GM12878 (cell line): ENCODE data around the gene DYNC2LI1. TPM values are rescaled to one million over a fixed set of nuclear protein-coding genes. Genes with fewer than 3 reads are reported as not detected.

Experiments
- ATAC-seq: fragments of 200-7000 bp; cut with Tn5 transposase; 3 replicates; pipeline ENCODE4 v1.9.1; 2020; ENCODE audit warnings: mild to moderate bottlenecking, moderate library complexity
- BruUV-seq: library from RNA; stranded (reverse); fragments of 400-500 nt; replicated peaks from 2 replicates; lab custom pipeline; 2021; lab: Mats Ljungman, UMichigan
- CTCF ChIA-PET: fragments of 300-600 bp; sonication (Branson Sonifier 250); formaldehyde crosslinking; extraction: SDS; loops from one replicate; lab custom pipeline; 2021; ENCODE audit warnings: inconsistent platforms; lab: Yijun Ruan, JAX
- POLR2A ChIA-PET: fragments of 350-600 bp; formaldehyde crosslinking; extraction: SDS; loops from one replicate; lab custom pipeline; 2021; ENCODE audit warnings: inconsistent platforms; lab: Charles Lee
- RAD21 ChIA-PET: fragments of 300-600 bp; sonication (Branson Sonifier 250); formaldehyde crosslinking; loops from one replicate; lab custom pipeline; 2023; ENCODE audit warnings: antibody characterized with exemption; ENCODE audit not compliant: unreplicated experiment; lab: Charles Lee
- SMC1A ChIA-PET: fragments of 300-600 bp; sonication (Branson Sonifier 250); formaldehyde crosslinking; loops from one replicate; lab custom pipeline; 2023; ENCODE audit not compliant: unreplicated experiment, uncharacterized antibody; lab: Charles Lee
- DNase-seq: peaks from one replicate; pipeline ENCODE4 v3.0.0-alpha.2; 2011; ENCODE audit warnings: low read depth, low spot score
- FAIRE-seq: peaks from 3 replicates; lab custom pipeline; 2011; peaks lifted over from hg19 to GRCh38; lab: Jason Lieb, UNC
- H2AFZ ChIP-seq: 2 replicates; pipeline ENCODE4 v1.6.0; 2011; ENCODE audit warnings: low read depth, low read length, control low read depth; ENCODE audit not compliant: control insufficient read depth
- H3K27ac ChIP-seq: 2 replicates; pipeline ENCODE4 v1.5.1; 2011; ENCODE audit warnings: control low read depth; ENCODE audit not compliant: control insufficient read depth, insufficient read depth
- H3K27me3 ChIP-seq, 2 experiments: replicated peaks in 1 of 2; 2 replicates each; pipeline versions ENCODE4 v1.6.0 to v1.6.1; 2011; ENCODE audit warnings: low read length in 1 of 2; ENCODE audit not compliant: control insufficient read depth in 2 of 2, insufficient read depth in 2 of 2
- H3K36me3 ChIP-seq, 2 experiments: 2 replicates each; pipeline ENCODE4 v1.5.1; 2011; ENCODE audit warnings: low read length in 1 of 2; ENCODE audit not compliant: control insufficient read depth in 2 of 2, insufficient read depth in 2 of 2
- H3K4me1 ChIP-seq: 2 replicates; pipeline ENCODE4 v1.6.1; 2011; ENCODE audit warnings: mild to moderate bottlenecking, low read length, moderate library complexity, mixed read lengths; ENCODE audit not compliant: control insufficient read depth, insufficient read depth
- H3K4me2 ChIP-seq: 2 replicates; pipeline ENCODE4 v1.6.0; 2011; ENCODE audit warnings: control low read depth; ENCODE audit not compliant: control insufficient read depth, insufficient read depth
- H3K4me3 ChIP-seq: fragments of 200-600 bp; sonication (generic); 2 replicates; pipeline ENCODE4 v1.5.1; 2016
- H3K79me2 ChIP-seq: 2 replicates; pipeline ENCODE4 v1.6.0; 2011; ENCODE audit warnings: low read length; ENCODE audit not compliant: control insufficient read depth, insufficient read depth
- H3K9ac ChIP-seq: 2 replicates; pipeline ENCODE4 v1.8.0; 2011; ENCODE audit warnings: low read length, control low read depth, mixed read lengths; ENCODE audit not compliant: control insufficient read depth, insufficient read depth
- H3K9me3 ChIP-seq: replicated peaks from 3 replicates; pipeline ENCODE4 v1.5.1; 2011; ENCODE audit warnings: mild to moderate bottlenecking, low read length; ENCODE audit not compliant: control insufficient read depth, insufficient read depth
- H4K20me1 ChIP-seq: 2 replicates; pipeline ENCODE4 v1.6.0; 2011; ENCODE audit not compliant: control insufficient read depth, insufficient read depth
- ATF7 ChIP-seq: fragments of 450-650 bp; IDR thresholded peaks from 2 replicates; pipeline ENCODE4 v1.6.1; 2016; ENCODE audit warnings: low read depth, mild to moderate bottlenecking
- EP300 ChIP-seq, 2 experiments: fragments of 150-350 bp in 1 of 2; IDR thresholded peaks; 2 replicates each; pipeline ENCODE4 v1.6.1; 2011 to 2012; ENCODE audit warnings: low read depth in 2 of 2, low read length in 2 of 2, borderline replicate concordance in 1 of 2, improper control_type of control experiment in 1 of 2, inconsistent platforms in 1 of 2; ENCODE audit not compliant: control insufficient read depth in 1 of 2
- FOXK2 ChIP-seq: fragments of 450-650 bp; IDR thresholded peaks from 2 replicates; pipeline ENCODE4 v1.6.1; 2017; ENCODE audit warnings: mild to moderate bottlenecking, moderate library complexity
- SMAD1 ChIP-seq: fragments of 450-650 bp; IDR thresholded peaks from 2 replicates; pipeline ENCODE4 v1.6.1; 2018; ENCODE audit warnings: mild to moderate bottlenecking, low read depth; ENCODE audit not compliant: partially characterized antibody
- SREBF2 ChIP-seq: IDR thresholded peaks from 2 replicates; pipeline ENCODE4 v1.6.1; 2012; ENCODE audit warnings: mild to moderate bottlenecking, low read length
- WGBS: methylation state at CpG from one replicate; pipeline ENCODE4 v1.1.6; 2016; ENCODE audit warnings: low lambda C conversion rate; ENCODE audit not compliant: insufficient replicate concordance, insufficient coverage; ENCODE audit errors: missing lambda C conversion rate; 5-methylcytosine and 5-hydroxymethylcytosine counted together
- in situ Hi-C: fragments of 300-500 bp; cut with MboI; formaldehyde crosslinking; loops from 9 replicates; pipeline ENCODE4 v1.14.3; 2018; ENCODE audit warnings: mixed read lengths
- intact Hi-C: fragments of 100-400 bp; cut with micrococcal nuclease; formaldehyde crosslinking; loops from one replicate; pipeline ENCODE4 v1.14.2; 2022; ENCODE audit not compliant: unreplicated experiment
- polyA plus RNA-seq, 11 experiments: library from polyadenylated mRNA; depleted of rRNA in 4 of 11; unstranded in 6 of 11; stranded (reverse) in 5 of 11; fragments of >200 nt; fragmentation: Nextera tagmentation in 4 of 11; fragmentation: Illumina TruSeq in 1 of 11; extraction: Ambion mirVana in 4 of 11; extraction: Trizol in 1 of 11; gene quantifications; 1 replicate in 1 of 11; 2 replicates in 10 of 11; pipeline versions ENCODE4 v1.2.1 to v1.2.3, GENCODE V29; 2011 to 2016; ENCODE audit warnings: inconsistent platforms in 2 of 11, missing spikeins in 2 of 11, low read depth in 1 of 11
- small RNA-seq: library from RNA; depleted of rRNA; stranded (forward); fragments of <200 nt; gene quantifications from one replicate; pipeline ENCODE3, GENCODE V24; 2014
- total RNA-seq, 4 experiments: library from RNA; depleted of rRNA in 3 of 4; stranded (reverse); fragments of >200 nt in 3 of 4; fragmentation: Illumina TruSeq in 1 of 4; extraction: Trizol in 1 of 4; gene quantifications; 2 replicates each; pipeline versions ENCODE4 v1.2.1 to v1.2.3, GENCODE V29; 2013 to 2021
- TF ChIP-seq, protein P1 (sequence below): IDR thresholded peaks from 2 replicates; pipeline ENCODE4 v1.6.1; 2012; ENCODE audit warnings: low read depth, low read length, improper control_type of control experiment

Gene DYNC2LI1
- total and polyA plus RNA-seq, 10 of the 15 experiments (the other 5 are each of a cell fraction or from before 2014, with no cell fraction given), result 9.5 to 27.3 (median 19.3) TPM

DNA sequence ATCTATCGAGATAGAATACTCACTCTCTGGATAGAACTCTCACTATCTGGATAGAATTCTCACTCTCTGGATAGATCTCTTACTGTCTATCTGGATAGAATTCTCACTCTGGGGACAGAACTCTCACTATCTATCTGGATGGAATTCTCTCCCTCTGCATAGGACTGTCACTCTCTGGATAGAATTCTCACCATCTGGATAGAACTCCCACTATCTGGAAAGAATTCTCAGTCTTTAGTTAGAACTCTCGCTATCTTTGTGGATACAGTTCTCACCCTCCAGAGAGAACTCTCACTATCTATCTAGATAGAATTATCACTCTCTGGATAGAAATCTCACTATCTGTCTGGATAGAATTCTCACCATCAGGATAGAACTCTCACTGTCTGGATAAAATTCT, 81.5 kb downstream of the DYNC2LI1 start:
- no peak overlapping the region for H3K4me2 ChIP-seq
- no peak overlapping the region for H3K9ac ChIP-seq
- H3K79me2 ChIP-seq, result no peaks in the 10 kb centered on the region
- ChIA-PET CTCF (no interaction called here), POLR2A (no interaction called here), RAD21 (no interaction called here), SMC1A (no interaction called here)
- H3K36me3 ChIP-seq, result no peaks in the 10 kb centered on the region
- ATAC-seq (no peak), DNase-seq (no peak), FAIRE-seq (no peak)
- no TSS peak for BruUV-seq
- H3K9me3 ChIP-seq, result no peaks in the 10 kb centered on the region
- no peaks in the 10 kb centered on the region for H4K20me1 ChIP-seq
- H2AFZ ChIP-seq, result no peak overlapping the region
- H3K27me3 ChIP-seq, result no peaks in the 10 kb centered on the region
- in situ Hi-C loops (no loop called here), intact Hi-C loops (no loop called here)
- no peaks in the 10 kb centered on the region for H3K4me1 ChIP-seq
- 24% methylated on average over 2 of the region's 2 CpGs for WGBS
- H3K27ac ChIP-seq, result no peak overlapping the region
- no peak overlapping the region for H3K4me3 ChIP-seq
- no peak for TF ChIP-seq EP300 (IDR thresholded peaks at IDR 0.05; ENCODE audit: borderline replicate concordance in 1 of 2, control insufficient read depth in 1 of 2, low read depth in 2 of 2, low read length in 2 of 2)
- no peak for TF ChIP-seq ATF7
- no peak for TF ChIP-seq SREBF2
- TF ChIP-seq, protein P1, sequence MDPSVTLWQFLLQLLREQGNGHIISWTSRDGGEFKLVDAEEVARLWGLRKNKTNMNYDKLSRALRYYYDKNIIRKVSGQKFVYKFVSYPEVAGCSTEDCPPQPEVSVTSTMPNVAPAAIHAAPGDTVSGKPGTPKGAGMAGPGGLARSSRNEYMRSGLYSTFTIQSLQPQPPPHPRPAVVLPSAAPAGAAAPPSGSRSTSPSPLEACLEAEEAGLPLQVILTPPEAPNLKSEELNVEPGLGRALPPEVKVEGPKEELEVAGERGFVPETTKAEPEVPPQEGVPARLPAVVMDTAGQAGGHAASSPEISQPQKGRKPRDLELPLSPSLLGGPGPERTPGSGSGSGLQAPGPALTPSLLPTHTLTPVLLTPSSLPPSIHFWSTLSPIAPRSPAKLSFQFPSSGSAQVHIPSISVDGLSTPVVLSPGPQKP, result no peak
- TF ChIP-seq SMAD1, result no peak
- no peak for TF ChIP-seq FOXK2

Small RNA genes within 50 kb of the gene (small RNA-seq; reads per million reads assigned to genes)
- not detected for gene RN7SKP66

Other genes starting within 250 kb of the DYNC2LI1 start
- gene THADA, start 178.0 kb upstream of the DYNC2LI1 start, total RNA-seq (2014; rRNA removed), result 24.5 and 28.4 TPM in 2 replicates
- gene THADA, start 178.0 kb upstream of the DYNC2LI1 start, total RNA-seq (2014; rRNA removed; fragmentation: Illumina TruSeq; extraction: Trizol), result 22.7 and 28.0 TPM in 2 replicates
- gene THADA, start 178.0 kb upstream of the DYNC2LI1 start, total RNA-seq (2021), result 32.6 and 33.2 TPM in 2 replicates
- gene THADA, start 178.0 kb upstream of the DYNC2LI1 start, polyA plus RNA-seq (2011; rRNA removed), result 22.2 and 23.6 TPM in 2 replicates
- 21.6 and 24.5 TPM in 2 replicates for gene THADA, start 178.0 kb upstream of the DYNC2LI1 start, polyA plus RNA-seq (2014; fragmentation: Illumina TruSeq; extraction: Trizol)
- 10 to 100 TPM; 17.0 to 17.5 TPM for gene THADA, start 178.0 kb upstream of the DYNC2LI1 start, polyA plus RNA-seq (2014; fragmentation: Nextera tagmentation; extraction: Ambion mirVana)
- 14.6 and 17.9 TPM in 2 replicates for gene THADA, start 178.0 kb upstream of the DYNC2LI1 start, polyA plus RNA-seq (2014; rRNA removed)
- 10 to 100 TPM; 26.4 to 29.2 TPM for gene THADA, start 178.0 kb upstream of the DYNC2LI1 start, polyA plus RNA-seq (2016; fragmentation: Nextera tagmentation; extraction: Ambion mirVana)
- gene PLEKHH2, start 136.8 kb upstream of the DYNC2LI1 start, total RNA-seq (2014; rRNA removed), result not detected in 2 replicates
- gene PLEKHH2, start 136.8 kb upstream of the DYNC2LI1 start, total RNA-seq (2014; rRNA removed; fragmentation: Illumina TruSeq; extraction: Trizol), result not detected in 2 replicates
- not detected in 2 replicates for gene PLEKHH2, start 136.8 kb upstream of the DYNC2LI1 start, total RNA-seq (2021)
- gene PLEKHH2, start 136.8 kb upstream of the DYNC2LI1 start, polyA plus RNA-seq (2011; rRNA removed), result not detected in 2 replicates
- not detected in 2 replicates for gene PLEKHH2, start 136.8 kb upstream of the DYNC2LI1 start, polyA plus RNA-seq (2014; fragmentation: Illumina TruSeq; extraction: Trizol)
- not detected for gene PLEKHH2, start 136.8 kb upstream of the DYNC2LI1 start, polyA plus RNA-seq (2014; fragmentation: Nextera tagmentation; extraction: Ambion mirVana)
- not detected in 2 replicates for gene PLEKHH2, start 136.8 kb upstream of the DYNC2LI1 start, polyA plus RNA-seq (2014; rRNA removed)
- not detected for gene PLEKHH2, start 136.8 kb upstream of the DYNC2LI1 start, polyA plus RNA-seq (2016; fragmentation: Nextera tagmentation; extraction: Ambion mirVana)
- not detected in 2 replicates for gene C1GALT1C1L, start 97.6 kb upstream of the DYNC2LI1 start, total RNA-seq (2014; rRNA removed)
- gene C1GALT1C1L, start 97.6 kb upstream of the DYNC2LI1 start, total RNA-seq (2014; rRNA removed; fragmentation: Illumina TruSeq; extraction: Trizol), result not detected in 2 replicates
- gene C1GALT1C1L, start 97.6 kb upstream of the DYNC2LI1 start, total RNA-seq (2021), result not detected in 2 replicates
- gene C1GALT1C1L, start 97.6 kb upstream of the DYNC2LI1 start, polyA plus RNA-seq (2011; rRNA removed), result not detected in 2 replicates
- gene C1GALT1C1L, start 97.6 kb upstream of the DYNC2LI1 start, polyA plus RNA-seq (2014; fragmentation: Illumina TruSeq; extraction: Trizol), result not detected in 2 replicates
- gene C1GALT1C1L, start 97.6 kb upstream of the DYNC2LI1 start, polyA plus RNA-seq (2014; fragmentation: Nextera tagmentation; extraction: Ambion mirVana), result not detected
- not detected in 2 replicates for gene C1GALT1C1L, start 97.6 kb upstream of the DYNC2LI1 start, polyA plus RNA-seq (2014; rRNA removed)
- not detected for gene C1GALT1C1L, start 97.6 kb upstream of the DYNC2LI1 start, polyA plus RNA-seq (2016; fragmentation: Nextera tagmentation; extraction: Ambion mirVana)
- not detected in 2 replicates for gene ABCG5, start 64.8 kb downstream of the DYNC2LI1 start, total RNA-seq (2014; rRNA removed)
- not detected in 2 replicates for gene ABCG5, start 64.8 kb downstream of the DYNC2LI1 start, total RNA-seq (2014; rRNA removed; fragmentation: Illumina TruSeq; extraction: Trizol)
- gene ABCG5, start 64.8 kb downstream of the DYNC2LI1 start, total RNA-seq (2021), result not detected in 2 replicates
- gene ABCG5, start 64.8 kb downstream of the DYNC2LI1 start, polyA plus RNA-seq (2011; rRNA removed), result not detected in 2 replicates
- not detected in 2 replicates for gene ABCG5, start 64.8 kb downstream of the DYNC2LI1 start, polyA plus RNA-seq (2014; fragmentation: Illumina TruSeq; extraction: Trizol)
- not detected for gene ABCG5, start 64.8 kb downstream of the DYNC2LI1 start, polyA plus RNA-seq (2014; fragmentation: Nextera tagmentation; extraction: Ambion mirVana)
- gene ABCG5, start 64.8 kb downstream of the DYNC2LI1 start, polyA plus RNA-seq (2014; rRNA removed), result not detected in 2 replicates
- gene ABCG5, start 64.8 kb downstream of the DYNC2LI1 start, polyA plus RNA-seq (2016; fragmentation: Nextera tagmentation; extraction: Ambion mirVana), result not detected
- gene ABCG8, start 64.9 kb downstream of the DYNC2LI1 start, total RNA-seq (2014; rRNA removed), result not detected in 2 replicates
- gene ABCG8, start 64.9 kb downstream of the DYNC2LI1 start, total RNA-seq (2014; rRNA removed; fragmentation: Illumina TruSeq; extraction: Trizol), result not detected in 2 replicates
- not detected in 2 replicates for gene ABCG8, start 64.9 kb downstream of the DYNC2LI1 start, total RNA-seq (2021)
- gene ABCG8, start 64.9 kb downstream of the DYNC2LI1 start, polyA plus RNA-seq (2011; rRNA removed), result not detected in 2 replicates
- not detected in 2 replicates for gene ABCG8, start 64.9 kb downstream of the DYNC2LI1 start, polyA plus RNA-seq (2014; fragmentation: Illumina TruSeq; extraction: Trizol)
- gene ABCG8, start 64.9 kb downstream of the DYNC2LI1 start, polyA plus RNA-seq (2014; fragmentation: Nextera tagmentation; extraction: Ambion mirVana), result not detected
- gene ABCG8, start 64.9 kb downstream of the DYNC2LI1 start, polyA plus RNA-seq (2014; rRNA removed), result not detected in 2 replicates
- gene ABCG8, start 64.9 kb downstream of the DYNC2LI1 start, polyA plus RNA-seq (2016; fragmentation: Nextera tagmentation; extraction: Ambion mirVana), result not detected
- 84.8 and 91.6 TPM in 2 replicates for gene LRPPRC, start 221.9 kb downstream of the DYNC2LI1 start, total RNA-seq (2014; rRNA removed)
- gene LRPPRC, start 221.9 kb downstream of the DYNC2LI1 start, total RNA-seq (2014; rRNA removed; fragmentation: Illumina TruSeq; extraction: Trizol), result 119 TPM in 2 replicates
- 148 and 152 TPM in 2 replicates for gene LRPPRC, start 221.9 kb downstream of the DYNC2LI1 start, total RNA-seq (2021)
- gene LRPPRC, start 221.9 kb downstream of the DYNC2LI1 start, polyA plus RNA-seq (2011; rRNA removed), result 141 and 231 TPM in 2 replicates
- 106 and 123 TPM in 2 replicates for gene LRPPRC, start 221.9 kb downstream of the DYNC2LI1 start, polyA plus RNA-seq (2014; fragmentation: Illumina TruSeq; extraction: Trizol)
- 10 to 100 TPM; 34.1 to 62.5 TPM for gene LRPPRC, start 221.9 kb downstream of the DYNC2LI1 start, polyA plus RNA-seq (2014; fragmentation: Nextera tagmentation; extraction: Ambion mirVana)
- 62.1 and 76.3 TPM in 2 replicates for gene LRPPRC, start 221.9 kb downstream of the DYNC2LI1 start, polyA plus RNA-seq (2014; rRNA removed)
- 100 to 1,000 TPM in 1 of 2 experiments, 10 to 100 TPM in 1; 93.6 to 100 TPM for gene LRPPRC, start 221.9 kb downstream of the DYNC2LI1 start, polyA plus RNA-seq (2016; fragmentation: Nextera tagmentation; extraction: Ambion mirVana)